Measurements from ENCODE around the gene SYNGAP1.

The SYNGAP1 gene

GRCh38 chr6:33450434-33450833, 30.6 kb downstream of the SYNGAP1 start:
- H3K4me3 ChIP-seq (ENCODE audit: low read depth, low read length), result no peak overlapping the region
- TF ChIP-seq, protein P1, sequence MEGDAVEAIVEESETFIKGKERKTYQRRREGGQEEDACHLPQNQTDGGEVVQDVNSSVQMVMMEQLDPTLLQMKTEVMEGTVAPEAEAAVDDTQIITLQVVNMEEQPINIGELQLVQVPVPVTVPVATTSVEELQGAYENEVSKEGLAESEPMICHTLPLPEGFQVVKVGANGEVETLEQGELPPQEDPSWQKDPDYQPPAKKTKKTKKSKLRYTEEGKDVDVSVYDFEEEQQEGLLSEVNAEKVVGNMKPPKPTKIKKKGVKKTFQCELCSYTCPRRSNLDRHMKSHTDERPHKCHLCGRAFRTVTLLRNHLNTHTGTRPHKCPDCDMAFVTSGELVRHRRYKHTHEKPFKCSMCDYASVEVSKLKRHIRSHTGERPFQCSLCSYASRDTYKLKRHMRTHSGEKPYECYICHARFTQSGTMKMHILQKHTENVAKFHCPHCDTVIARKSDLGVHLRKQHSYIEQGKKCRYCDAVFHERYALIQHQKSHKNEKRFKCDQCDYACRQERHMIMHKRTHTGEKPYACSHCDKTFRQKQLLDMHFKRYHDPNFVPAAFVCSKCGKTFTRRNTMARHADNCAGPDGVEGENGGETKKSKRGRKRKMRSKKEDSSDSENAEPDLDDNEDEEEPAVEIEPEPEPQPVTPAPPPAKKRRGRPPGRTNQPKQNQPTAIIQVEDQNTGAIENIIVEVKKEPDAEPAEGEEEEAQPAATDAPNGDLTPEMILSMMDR (IDR thresholded peaks at IDR 0.05; ENCODE audit: insufficient read depth, low read depth, low read length, missing control alignments), result no peak
- DNase-seq (ENCODE audit: low read depth), result no peak

DNA sequence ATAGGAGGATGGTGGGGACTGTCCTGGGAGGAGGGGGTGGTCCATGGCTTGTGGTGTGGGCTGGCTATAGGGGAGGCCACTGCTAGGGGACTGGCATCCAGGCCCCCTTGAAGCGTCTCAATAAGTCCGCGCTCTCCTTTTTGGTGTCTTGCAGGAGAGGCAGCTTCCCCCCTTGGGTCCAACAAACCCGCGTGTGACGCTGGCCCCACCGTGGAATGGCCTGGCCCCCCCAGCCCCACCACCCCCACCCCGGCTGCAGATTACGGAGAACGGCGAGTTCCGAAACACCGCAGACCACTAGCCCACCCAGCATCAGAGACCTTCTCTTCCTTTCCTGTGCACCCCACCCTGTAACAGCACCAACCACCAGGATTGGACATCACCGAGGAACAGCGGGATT, 31.7 kb downstream of the SYNGAP1 start:
- no peak for DNase-seq (ENCODE audit: low read depth)
- TF ChIP-seq, protein P1 (IDR thresholded peaks at IDR 0.05; ENCODE audit: insufficient read depth, low read depth, low read length, missing control alignments), result no peak
- H3K4me3 ChIP-seq (ENCODE audit: low read depth, low read length), result no peak overlapping the region

GRCh38 chr6:33452496-33452895, 32.6 kb downstream of the SYNGAP1 start:
- no peak overlapping the region for H3K4me3 ChIP-seq (ENCODE audit: low read depth, low read length)

GRCh38 chr6:33453393-33454008, 33.6 kb downstream of the SYNGAP1 start:
- H3K4me3 ChIP-seq (ENCODE audit: low read depth, low read length), result peak overlapping the region; percentile 90
- TF ChIP-seq, protein P1 (IDR thresholded peaks at IDR 0.05; ENCODE audit: insufficient read depth, low read depth, low read length, missing control alignments), result no peak
- no peak for DNase-seq (ENCODE audit: low read depth)

More at GRCh38 chr6:33452496-33452895, 32.6 kb downstream of the SYNGAP1 start:
- DNase-seq (ENCODE audit: low read depth), result no peak
- TF ChIP-seq, protein P1 (IDR thresholded peaks at IDR 0.05; ENCODE audit: insufficient read depth, low read depth, low read length, missing control alignments), result no peak

DNA sequence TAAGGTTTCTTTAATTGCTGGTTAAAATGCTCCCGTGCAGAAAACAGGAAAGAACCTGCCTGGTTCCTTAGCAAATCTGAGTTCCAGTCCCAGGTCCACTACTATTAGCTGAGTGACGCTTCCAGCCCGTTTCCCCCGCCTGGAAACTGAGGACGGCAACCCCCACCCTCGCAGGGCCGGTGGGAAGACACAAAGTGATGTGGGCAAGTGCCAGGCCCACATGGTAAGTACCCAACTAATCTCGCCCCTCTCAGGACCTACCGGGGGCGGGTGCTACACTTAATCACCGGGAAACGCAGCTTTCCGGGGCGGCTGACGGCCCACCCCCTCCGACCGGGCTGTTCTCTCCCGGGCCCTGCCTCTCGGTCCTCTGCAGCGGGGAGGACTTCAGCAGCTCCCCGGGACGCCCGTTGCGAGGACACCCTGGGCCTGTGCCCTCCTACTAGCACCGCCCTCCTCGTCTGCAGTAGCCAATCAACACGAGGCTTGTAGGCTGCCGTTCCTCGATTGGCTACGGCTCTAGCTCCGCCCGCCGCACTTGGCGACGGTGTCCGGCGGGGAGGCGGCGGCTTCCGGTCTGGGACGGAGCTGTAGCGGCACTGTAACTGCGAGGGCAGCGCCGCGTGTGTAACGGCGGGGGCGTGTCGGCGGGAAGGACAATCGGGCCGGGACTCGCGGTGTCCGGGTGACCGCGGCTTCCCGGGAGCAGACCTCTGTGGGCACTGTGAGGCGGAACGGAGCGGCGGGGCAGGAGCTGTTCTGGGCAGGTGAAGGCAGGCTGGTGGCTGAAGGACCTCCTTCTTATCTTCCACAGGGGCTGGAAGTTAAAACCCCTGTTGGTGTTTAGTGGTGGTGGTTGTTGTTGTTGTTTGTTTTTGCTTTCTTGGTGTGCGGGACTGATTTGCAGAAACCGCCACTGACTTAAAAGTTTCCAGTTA, 34.4 kb downstream of the SYNGAP1 start, which contains the start of gene ZBTB9:
TSS of gene ZBTB9 (plus strand) at position 568 of the 938 bp plus-strand sequence. CDS start 525 bp downstream, outside the sequence.
- peak within 1 kb of the TSS; percentile 90 for H3K4me3 ChIP-seq (ENCODE audit: low read depth, low read length)
- TF ChIP-seq, protein P1 (IDR thresholded peaks at IDR 0.05; ENCODE audit: insufficient read depth, low read depth, low read length, missing control alignments), result no peak
- DNase-seq (ENCODE audit: low read depth), result peak; percentile 97

- TF ChIP-seq, protein P1 (IDR thresholded peaks at IDR 0.05; ENCODE audit: insufficient read depth, low read depth, low read length, missing control alignments), result no peak
- peak overlapping the region; percentile 90 for H3K4me3 ChIP-seq (ENCODE audit: low read depth, low read length)
- DNase-seq (ENCODE audit: low read depth), result no peak
Observed at GRCh38 chr6:33455051-33455450, 35.2 kb downstream of the SYNGAP1 start.
